Measurements from ENCODE around the gene CRTAC1. TPM values are rescaled to one million over a fixed set of nuclear protein-coding genes. Genes with fewer than 3 reads are reported as not detected.

CRTAC1 gene
- total and polyA plus RNA-seq, 2 experiments from 2014 or later = 0.47 to 1.2 TPM

DNA sequence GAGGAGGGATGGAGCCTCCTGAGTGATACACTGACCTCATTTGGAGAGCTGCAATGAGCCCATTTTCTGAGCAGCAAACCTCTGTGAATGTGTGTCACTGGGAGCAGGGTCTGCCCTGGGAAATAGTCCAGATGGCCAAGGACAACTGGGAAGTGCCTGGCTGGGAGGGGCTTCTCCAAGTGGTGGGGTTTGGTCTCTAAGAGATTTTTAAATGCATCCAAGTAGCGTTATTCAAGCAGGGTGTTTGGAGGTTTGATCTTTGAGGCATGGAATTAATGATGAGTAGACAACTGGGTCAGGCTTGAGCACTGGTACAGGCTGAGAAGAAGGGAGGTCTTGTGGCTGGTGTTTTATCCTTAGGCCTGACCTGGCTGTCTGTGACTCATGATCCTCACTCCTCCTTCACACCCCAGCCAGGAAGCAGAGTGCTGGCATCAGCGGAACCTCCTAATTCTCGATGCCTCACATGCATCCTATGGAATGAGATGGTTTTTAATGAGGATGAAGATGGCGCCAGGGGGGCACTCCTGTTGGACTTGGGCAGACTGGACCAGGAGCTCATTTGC, 177.5 kb downstream of the CRTAC1 start (continued):
- TF ChIP-seq, protein P1, sequence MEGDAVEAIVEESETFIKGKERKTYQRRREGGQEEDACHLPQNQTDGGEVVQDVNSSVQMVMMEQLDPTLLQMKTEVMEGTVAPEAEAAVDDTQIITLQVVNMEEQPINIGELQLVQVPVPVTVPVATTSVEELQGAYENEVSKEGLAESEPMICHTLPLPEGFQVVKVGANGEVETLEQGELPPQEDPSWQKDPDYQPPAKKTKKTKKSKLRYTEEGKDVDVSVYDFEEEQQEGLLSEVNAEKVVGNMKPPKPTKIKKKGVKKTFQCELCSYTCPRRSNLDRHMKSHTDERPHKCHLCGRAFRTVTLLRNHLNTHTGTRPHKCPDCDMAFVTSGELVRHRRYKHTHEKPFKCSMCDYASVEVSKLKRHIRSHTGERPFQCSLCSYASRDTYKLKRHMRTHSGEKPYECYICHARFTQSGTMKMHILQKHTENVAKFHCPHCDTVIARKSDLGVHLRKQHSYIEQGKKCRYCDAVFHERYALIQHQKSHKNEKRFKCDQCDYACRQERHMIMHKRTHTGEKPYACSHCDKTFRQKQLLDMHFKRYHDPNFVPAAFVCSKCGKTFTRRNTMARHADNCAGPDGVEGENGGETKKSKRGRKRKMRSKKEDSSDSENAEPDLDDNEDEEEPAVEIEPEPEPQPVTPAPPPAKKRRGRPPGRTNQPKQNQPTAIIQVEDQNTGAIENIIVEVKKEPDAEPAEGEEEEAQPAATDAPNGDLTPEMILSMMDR (conservative IDR thresholded peaks at IDR 0.05; ENCODE audit: low read depth in 2 of 2) = no peak
- TF ChIP-seq, protein P2, sequence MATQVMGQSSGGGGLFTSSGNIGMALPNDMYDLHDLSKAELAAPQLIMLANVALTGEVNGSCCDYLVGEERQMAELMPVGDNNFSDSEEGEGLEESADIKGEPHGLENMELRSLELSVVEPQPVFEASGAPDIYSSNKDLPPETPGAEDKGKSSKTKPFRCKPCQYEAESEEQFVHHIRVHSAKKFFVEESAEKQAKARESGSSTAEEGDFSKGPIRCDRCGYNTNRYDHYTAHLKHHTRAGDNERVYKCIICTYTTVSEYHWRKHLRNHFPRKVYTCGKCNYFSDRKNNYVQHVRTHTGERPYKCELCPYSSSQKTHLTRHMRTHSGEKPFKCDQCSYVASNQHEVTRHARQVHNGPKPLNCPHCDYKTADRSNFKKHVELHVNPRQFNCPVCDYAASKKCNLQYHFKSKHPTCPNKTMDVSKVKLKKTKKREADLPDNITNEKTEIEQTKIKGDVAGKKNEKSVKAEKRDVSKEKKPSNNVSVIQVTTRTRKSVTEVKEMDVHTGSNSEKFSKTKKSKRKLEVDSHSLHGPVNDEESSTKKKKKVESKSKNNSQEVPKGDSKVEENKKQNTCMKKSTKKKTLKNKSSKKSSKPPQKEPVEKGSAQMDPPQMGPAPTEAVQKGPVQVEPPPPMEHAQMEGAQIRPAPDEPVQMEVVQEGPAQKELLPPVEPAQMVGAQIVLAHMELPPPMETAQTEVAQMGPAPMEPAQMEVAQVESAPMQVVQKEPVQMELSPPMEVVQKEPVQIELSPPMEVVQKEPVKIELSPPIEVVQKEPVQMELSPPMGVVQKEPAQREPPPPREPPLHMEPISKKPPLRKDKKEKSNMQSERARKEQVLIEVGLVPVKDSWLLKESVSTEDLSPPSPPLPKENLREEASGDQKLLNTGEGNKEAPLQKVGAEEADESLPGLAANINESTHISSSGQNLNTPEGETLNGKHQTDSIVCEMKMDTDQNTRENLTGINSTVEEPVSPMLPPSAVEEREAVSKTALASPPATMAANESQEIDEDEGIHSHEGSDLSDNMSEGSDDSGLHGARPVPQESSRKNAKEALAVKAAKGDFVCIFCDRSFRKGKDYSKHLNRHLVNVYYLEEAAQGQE (IDR thresholded peaks at IDR 0.05; ENCODE audit: unreplicated experiment) = no peak
- TF ChIP-seq, protein P3, sequence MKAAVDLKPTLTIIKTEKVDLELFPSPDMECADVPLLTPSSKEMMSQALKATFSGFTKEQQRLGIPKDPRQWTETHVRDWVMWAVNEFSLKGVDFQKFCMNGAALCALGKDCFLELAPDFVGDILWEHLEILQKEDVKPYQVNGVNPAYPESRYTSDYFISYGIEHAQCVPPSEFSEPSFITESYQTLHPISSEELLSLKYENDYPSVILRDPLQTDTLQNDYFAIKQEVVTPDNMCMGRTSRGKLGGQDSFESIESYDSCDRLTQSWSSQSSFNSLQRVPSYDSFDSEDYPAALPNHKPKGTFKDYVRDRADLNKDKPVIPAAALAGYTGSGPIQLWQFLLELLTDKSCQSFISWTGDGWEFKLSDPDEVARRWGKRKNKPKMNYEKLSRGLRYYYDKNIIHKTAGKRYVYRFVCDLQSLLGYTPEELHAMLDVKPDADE (IDR thresholded peaks at IDR 0.05) = no peak
- no peak for TF ChIP-seq EZH2 (IDR thresholded peaks at IDR 0.05; ENCODE audit: low read depth, unreplicated experiment)

DNA sequence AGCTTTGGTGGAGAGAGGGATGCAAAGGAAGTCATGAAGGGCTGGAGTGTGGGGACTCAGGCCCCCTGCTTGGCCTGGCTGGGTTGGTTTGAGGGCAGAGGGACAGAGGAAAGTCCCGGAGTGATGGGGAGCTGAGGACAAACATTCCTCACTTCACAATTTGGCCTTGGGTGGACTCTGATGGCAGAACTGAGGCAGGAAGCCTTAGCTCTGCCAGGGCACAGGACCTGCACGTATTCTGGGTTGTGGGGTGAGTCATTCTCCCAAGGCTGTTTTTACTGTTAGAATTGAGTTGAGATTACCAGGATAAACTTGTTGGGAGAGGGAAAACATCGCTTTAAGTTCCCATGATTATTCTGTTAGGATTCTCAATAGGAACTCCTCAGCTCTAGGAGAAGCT, 178.1 kb downstream of the CRTAC1 start:
- 0 out of 2 replicates have a peak, but pooled peaks cover 3% of the 10 kb centered on the region for H3K9me2 ChIP-seq (ENCODE audit: insufficient read depth)
- no peak for DNase-seq (ENCODE audit: low spot score)
- H3K27me3 ChIP-seq (ENCODE audit: insufficient read depth) = peaks cover 31% of the 10 kb centered on the region
- peaks cover 3% of the 10 kb centered on the region; the same call in 1 of the 2 replicates for H3K4me1 ChIP-seq (ENCODE audit: insufficient read depth)
- no peak overlapping the region for H3K4me2 ChIP-seq
- H3K4me3 ChIP-seq = no peak overlapping the region
- Mint-ChIP-seq H3K4me1 (peaks cover 10% of the 10 kb centered on the region), H3K9me3 (no peaks in the 10 kb centered on the region), H3K4me3 (no peak overlapping the region), H3K27ac (no peak overlapping the region), H3K36me3 (ENCODE audit: low read depth) (no peaks in the 10 kb centered on the region), H3K27me3 (ENCODE audit: insufficient read depth, low read depth, poor library complexity) (peaks cover 28% of the 10 kb centered on the region)
- no peaks in the 10 kb centered on the region for H3K79me2 ChIP-seq (replicated peaks; ENCODE audit: insufficient read depth)
- no peaks in the 10 kb centered on the region for H3K36me3 ChIP-seq (ENCODE audit: insufficient read depth)
- no peak overlapping the region for H3K27ac ChIP-seq (ENCODE audit: low read depth)
- no peaks in the 10 kb centered on the region for H3F3A ChIP-seq (replicated peaks; ENCODE audit: low read depth)
- H4K20me1 ChIP-seq (replicated peaks; ENCODE audit: insufficient read depth) = no peaks in the 10 kb centered on the region
- ATAC-seq = no peak
- no peak overlapping the region for H2AFZ ChIP-seq
- TF ChIP-seq STAT1 (IDR thresholded peaks at IDR 0.05; ENCODE audit: unreplicated experiment) = no peak
- TF ChIP-seq, protein P1 (conservative IDR thresholded peaks at IDR 0.05; ENCODE audit: low read depth in 2 of 2) = no peak
- no peak for TF ChIP-seq ZNF114 (CRISPR knock-in tag; IDR thresholded peaks at IDR 0.05)
- no peak for TF ChIP-seq EZH2phosphoT487 (IDR thresholded peaks at IDR 0.05; ENCODE audit: unreplicated experiment)
- TF ChIP-seq POLR2AphosphoS5 (IDR thresholded peaks at IDR 0.05; ENCODE audit: low read depth) = no peak
- TF ChIP-seq, protein P3 (IDR thresholded peaks at IDR 0.05) = no peak
- no peak for TF ChIP-seq NANOG (IDR thresholded peaks at IDR 0.05; ENCODE audit: borderline replicate concordance)
- no peak for TF ChIP-seq CREB1 (CRISPR knock-in tag; IDR thresholded peaks at IDR 0.05; ENCODE audit: low read depth)
- no peak for TF ChIP-seq JUNB (IDR thresholded peaks at IDR 0.05; ENCODE audit: unreplicated experiment)
- TF ChIP-seq EZH2 (IDR thresholded peaks at IDR 0.05; ENCODE audit: low read depth, unreplicated experiment) = no peak
- TF ChIP-seq ZNF331 (CRISPR knock-in tag; IDR thresholded peaks at IDR 0.05; ENCODE audit: low read depth) = no peak
- TF ChIP-seq, protein P2 (IDR thresholded peaks at IDR 0.05; ENCODE audit: unreplicated experiment) = no peak

Measured in GM23338 (cell line).